A549 (cell line): ENCODE results near the gene RASGEF1C. TPM values are rescaled to one million over a fixed set of nuclear protein-coding genes. Genes with fewer than 3 reads are reported as not detected.

ENCODE experiments used
- ATAC-seq, 2 experiments: fragments of 200-7000 bp in 1 of 2; fragments of >200 bp in 1 of 2; cut with Nextera tagmentation in 1 of 2; cut with Tn5 transposase in 1 of 2; 3 replicates each; pipeline versions ENCODE4 v1.8.0 to v1.9.1; 2018 to 2020; ENCODE audit warnings: mild to moderate bottlenecking in 1 of 2, moderate library complexity in 1 of 2
- CTCF ChIA-PET: fragments of 300-600 bp; sonication (Branson Sonifier 250); formaldehyde crosslinking; extraction: SDS; loops from one replicate; lab custom pipeline; 2021; ENCODE audit warnings: antibody characterized with exemption, inconsistent platforms; lab: Yijun Ruan, JAX
- POLR2A ChIA-PET: fragments of 350-600 bp; formaldehyde crosslinking; extraction: SDS; loops from one replicate; lab custom pipeline; 2021; ENCODE audit warnings: antibody characterized with exemption, inconsistent platforms; lab: Yijun Ruan, JAX
- DNase-seq, 2 experiments: peaks; one replicate each; pipeline versions ENCODE4 v3.0.0 to v3.0.0-alpha.2; 2011 to 2016; ENCODE audit warnings: low read depth in 1 of 2, low spot score in 1 of 2
- FAIRE-seq: peaks from 2 replicates; lab custom pipeline; 2011; peaks lifted over from hg19 to GRCh38; lab: Jason Lieb, UNC
- H3K27ac ChIP-seq, 2 experiments: fragments of >200 bp; sonication (Bioruptor Twin); formaldehyde crosslinking; 3 replicates each; pipeline ENCODE4 v1.5.1; 2016 to 2017
- H3K4me1 ChIP-seq: fragments of >200 bp; sonication (Bioruptor Twin); formaldehyde crosslinking; 3 replicates; pipeline ENCODE4 v1.6.1; 2016
- H3K4me2 ChIP-seq: fragments of >200 bp; sonication (Bioruptor Twin); formaldehyde crosslinking; 3 replicates; pipeline ENCODE4 v1.6.1; 2016
- H3K4me3 ChIP-seq: fragments of >200 bp; sonication (Bioruptor Twin); formaldehyde crosslinking; 3 replicates; pipeline ENCODE4 v1.5.1; 2016
- H3K9me3 ChIP-seq: fragments of >200 bp; sonication (Bioruptor Twin); formaldehyde crosslinking; 3 replicates; pipeline ENCODE4 v1.6.1; 2016
- BHLHE40 ChIP-seq: IDR thresholded peaks from 2 replicates; pipeline ENCODE4 v1.6.1; 2012; ENCODE audit warnings: low read depth, low read length, inconsistent platforms
- CBX2 ChIP-seq: fragments of 200-600 bp; sonication (generic); IDR thresholded peaks from 2 replicates; pipeline ENCODE4 v1.6.1; 2016; ENCODE audit warnings: low read depth, mild to moderate bottlenecking, borderline replicate concordance
- CBX8 ChIP-seq: fragments of 200-600 bp; sonication (generic); IDR thresholded peaks from 2 replicates; pipeline ENCODE4 v1.6.1; 2016
- CHD2 ChIP-seq: fragments of 150-350 bp; IDR thresholded peaks from 2 replicates; pipeline ENCODE4 v1.6.1; 2014; ENCODE audit warnings: low read length; ENCODE audit not compliant: partially characterized antibody
- CHD4 ChIP-seq: fragments of 200-600 bp; sonication (generic); IDR thresholded peaks from 2 replicates; pipeline ENCODE4 v1.6.1; 2016; ENCODE audit warnings: antibody characterized with exemption, mild to moderate bottlenecking, borderline replicate concordance
- EP300 ChIP-seq, 2 experiments: fragments of >200 bp; sonication (Bioruptor Twin); formaldehyde crosslinking; IDR thresholded peaks; 2 replicates in 1 of 2; 3 replicates in 1 of 2; pipeline ENCODE4 v1.6.1; 2016 to 2017
- ESRRA ChIP-seq: fragments of 150-350 bp; IDR thresholded peaks from 2 replicates; pipeline ENCODE4 v1.6.1; 2014; ENCODE audit warnings: mild to moderate bottlenecking, low read length, borderline replicate concordance
- FOSB ChIP-seq: fragments of 250-450 bp; sonication (Bioruptor Pico); IDR thresholded peaks from 2 replicates; pipeline ENCODE4 v1.5.0; 2020; ENCODE audit warnings: mild to moderate bottlenecking, moderate library complexity
- FOSL2 ChIP-seq, 2 experiments: fragments of 450-650 bp in 1 of 2; fragments of >200 bp in 1 of 2; sonication (Bioruptor Twin) in 1 of 2; formaldehyde crosslinking; IDR thresholded peaks; 2 replicates each; pipeline versions ENCODE4 v1.5.0 to v1.6.1; 2016 to 2020; ENCODE audit warnings: mild to moderate bottlenecking in 1 of 2, moderate library complexity in 1 of 2
- FOXS1 ChIP-seq: fragments of 250-450 bp; sonication (Bioruptor Pico); IDR thresholded peaks from 2 replicates; pipeline ENCODE4 v1.5.0; 2020; ENCODE audit warnings: mild to moderate bottlenecking, moderate library complexity
- HOXA7 ChIP-seq: fragments of 250-450 bp; sonication (Bioruptor Pico); IDR thresholded peaks from 2 replicates; pipeline ENCODE4 v1.5.0; 2020; ENCODE audit warnings: mild to moderate bottlenecking, moderate library complexity
- MAFK ChIP-seq: fragments of 450-650 bp; IDR thresholded peaks from 2 replicates; pipeline ENCODE4 v1.6.1; 2014; ENCODE audit not compliant: partially characterized antibody
- NR3C1 ChIP-seq: fragments of >200 bp; sonication (Bioruptor Twin); formaldehyde crosslinking; IDR thresholded peaks from 3 replicates; pipeline ENCODE4 v1.6.1; 2017
- RARB ChIP-seq: fragments of 250-450 bp; sonication (Bioruptor Pico); IDR thresholded peaks from 2 replicates; pipeline ENCODE4 v1.8.0; 2021; ENCODE audit warnings: mild to moderate bottlenecking, moderate library complexity
- SMC3 ChIP-seq: fragments of >200 bp; sonication (Bioruptor Twin); formaldehyde crosslinking; IDR thresholded peaks from 3 replicates; pipeline ENCODE4 v1.6.1; 2018; ENCODE audit warnings: inconsistent platforms
- ZNF302 ChIP-seq: fragments of 250-450 bp; sonication (Bioruptor Pico); IDR thresholded peaks from 2 replicates; pipeline ENCODE4 v1.9.0; 2021; ENCODE audit warnings: inconsistent platforms, mild to moderate bottlenecking, moderate library complexity
- WGBS: methylation state at CpG from one replicate; pipeline ENCODE4 v1.1.6; 2017; ENCODE audit errors: missing lambda C conversion rate; 5-methylcytosine and 5-hydroxymethylcytosine counted together
- polyA plus RNA-seq, 4 experiments: library from polyadenylated mRNA; depleted of rRNA in 3 of 4; stranded (reverse); fragments of >200 nt; fragmentation: RNase III in 1 of 4; extraction: RNeasy Plus Mini Kit Qiagen cat#74134 plus additional on column Dnase treatment in 1 of 4; gene quantifications; 2 replicates in 3 of 4; 3 replicates in 1 of 4; pipeline ENCODE4 v1.2.3, GENCODE V29; 2011 to 2017
- TF ChIP-seq, protein P1 (sequence below): IDR thresholded peaks from 2 replicates; pipeline ENCODE4 v1.6.1; 2012; ENCODE audit warnings: low read depth, borderline replicate concordance
- TF ChIP-seq, protein P2 (sequence below): fragments of >200 bp; sonication (Bioruptor Twin); formaldehyde crosslinking; IDR thresholded peaks from 2 replicates; pipeline ENCODE4 v1.6.1; 2016
- TF ChIP-seq, protein P3 (sequence below): fragments of >200 bp; sonication (Bioruptor Twin); formaldehyde crosslinking; IDR thresholded peaks from 3 replicates; pipeline ENCODE4 v1.6.1; 2016

RASGEF1C gene
- polyA plus RNA-seq, 2 of the 4 experiments (the other 2 are of a cell fraction), result 0.12 TPM; not detected in 1

DNA sequence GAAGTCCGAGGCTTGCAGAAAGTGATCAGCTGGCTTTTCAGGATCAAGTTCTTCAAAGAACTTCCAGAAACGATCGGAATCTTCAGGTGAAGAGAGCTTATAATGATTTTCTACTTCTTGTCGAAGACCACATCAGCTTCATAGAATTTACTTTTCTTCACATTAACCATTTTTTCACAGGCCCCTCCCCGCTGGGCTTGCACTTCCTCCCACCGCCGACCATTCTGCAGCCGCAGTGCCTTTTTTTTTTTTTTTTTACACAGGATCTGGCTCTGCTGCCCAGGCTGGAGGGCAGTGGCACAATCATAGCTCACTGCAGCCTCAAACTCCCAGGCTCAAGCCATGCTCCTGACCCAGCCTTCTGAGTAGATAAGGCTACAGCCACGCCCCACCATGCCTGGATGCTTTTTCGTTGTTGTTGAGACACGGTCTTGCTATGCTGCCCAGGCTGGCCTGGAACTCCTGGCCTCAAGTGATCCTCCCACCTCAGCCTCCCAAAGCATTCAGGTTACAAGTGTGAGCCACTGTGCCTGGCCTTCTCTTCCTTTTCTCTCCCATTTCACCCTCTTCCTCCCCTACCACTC, 122.1 kb downstream of the RASGEF1C start:
- no peak overlapping the region for H3K27ac ChIP-seq
- CTCF ChIA-PET, result interaction anchor here (1.2 kb wide), 1 partner anchor 24 kb away, joined by 3 read pairs; no protein-coding TSS in a partner anchor
- H3K9me3 ChIP-seq, result no peaks in the 10 kb centered on the region
- no peak for DNase-seq
- no peak overlapping the region for H3K4me3 ChIP-seq
- FAIRE-seq, result no peak
- no peak overlapping the region for H3K4me2 ChIP-seq
- WGBS, result 70% methylated on average over 11 of the region's 11 CpGs
- POLR2A ChIA-PET, result no interaction called here
- H3K4me1 ChIP-seq, result peaks cover 4% of the 10 kb centered on the region; the same call in 2 of the 3 replicates
- TF ChIP-seq FOSL2 (IDR thresholded peaks at IDR 0.05), result no peak
- no peak for TF ChIP-seq FOSL2 (CRISPR knock-in tag; IDR thresholded peaks at IDR 0.05)
- no peak for TF ChIP-seq NR3C1
- TF ChIP-seq, protein P1, sequence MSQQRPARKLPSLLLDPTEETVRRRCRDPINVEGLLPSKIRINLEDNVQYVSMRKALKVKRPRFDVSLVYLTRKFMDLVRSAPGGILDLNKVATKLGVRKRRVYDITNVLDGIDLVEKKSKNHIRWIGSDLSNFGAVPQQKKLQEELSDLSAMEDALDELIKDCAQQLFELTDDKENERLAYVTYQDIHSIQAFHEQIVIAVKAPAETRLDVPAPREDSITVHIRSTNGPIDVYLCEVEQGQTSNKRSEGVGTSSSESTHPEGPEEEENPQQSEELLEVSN, result no peak
- TF ChIP-seq, protein P2, sequence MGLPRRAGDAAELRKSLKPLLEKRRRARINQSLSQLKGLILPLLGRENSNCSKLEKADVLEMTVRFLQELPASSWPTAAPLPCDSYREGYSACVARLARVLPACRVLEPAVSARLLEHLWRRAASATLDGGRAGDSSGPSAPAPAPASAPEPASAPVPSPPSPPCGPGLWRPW, result no peak
- no peak for TF ChIP-seq EP300 (IDR thresholded peaks at IDR 0.05)
- no peak for TF ChIP-seq BHLHE40
- no peak for TF ChIP-seq CBX2
- no peak for TF ChIP-seq CHD2
- no peak for TF ChIP-seq SMC3
- no peak for TF ChIP-seq CBX8
- TF ChIP-seq, all 56 proteins: peak for 0
- no peak for ATAC-seq

DNA sequence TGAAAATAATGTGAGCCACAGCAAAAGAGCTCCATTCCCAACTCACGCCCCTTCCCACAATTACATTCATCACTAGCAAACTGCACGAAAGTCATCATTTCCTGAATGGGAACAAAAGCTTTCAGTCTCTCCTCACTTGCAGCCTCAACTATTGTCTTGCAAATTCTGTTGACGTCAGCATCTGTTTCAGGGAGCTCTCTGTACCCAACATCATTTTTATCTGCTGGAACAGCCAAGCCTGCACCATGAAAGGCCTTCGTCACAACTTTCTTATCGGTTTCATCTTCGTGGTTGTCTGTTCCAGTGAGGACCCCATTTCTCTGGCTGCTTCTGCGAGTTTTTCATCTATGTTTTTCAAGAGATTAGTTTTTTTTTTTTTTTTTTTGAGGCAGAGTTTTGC, 123.2 kb downstream of the RASGEF1C start:
- ChIA-PET POLR2A (no interaction called here), CTCF (no interaction called here)
- peak; percentile 68 for TF ChIP-seq MAFK
- no peak for TF ChIP-seq FOSB (CRISPR knock-in tag)
- peak; percentile 87 for FAIRE-seq
- Histone ChIP-seq H3K4me1 (peaks cover under 1% of the 10 kb centered on the region; the same call in 2 of the 3 replicates), H3K9me3 (no peaks in the 10 kb centered on the region), H3K4me3 (no peak overlapping the region), H3K4me2 (no peak overlapping the region), H3K27ac (no peak overlapping the region)
- WGBS, result 75% methylated on average over 7 of the region's 7 CpGs
- DNase-seq, result no peak
- ATAC-seq, result no peak

DNA sequence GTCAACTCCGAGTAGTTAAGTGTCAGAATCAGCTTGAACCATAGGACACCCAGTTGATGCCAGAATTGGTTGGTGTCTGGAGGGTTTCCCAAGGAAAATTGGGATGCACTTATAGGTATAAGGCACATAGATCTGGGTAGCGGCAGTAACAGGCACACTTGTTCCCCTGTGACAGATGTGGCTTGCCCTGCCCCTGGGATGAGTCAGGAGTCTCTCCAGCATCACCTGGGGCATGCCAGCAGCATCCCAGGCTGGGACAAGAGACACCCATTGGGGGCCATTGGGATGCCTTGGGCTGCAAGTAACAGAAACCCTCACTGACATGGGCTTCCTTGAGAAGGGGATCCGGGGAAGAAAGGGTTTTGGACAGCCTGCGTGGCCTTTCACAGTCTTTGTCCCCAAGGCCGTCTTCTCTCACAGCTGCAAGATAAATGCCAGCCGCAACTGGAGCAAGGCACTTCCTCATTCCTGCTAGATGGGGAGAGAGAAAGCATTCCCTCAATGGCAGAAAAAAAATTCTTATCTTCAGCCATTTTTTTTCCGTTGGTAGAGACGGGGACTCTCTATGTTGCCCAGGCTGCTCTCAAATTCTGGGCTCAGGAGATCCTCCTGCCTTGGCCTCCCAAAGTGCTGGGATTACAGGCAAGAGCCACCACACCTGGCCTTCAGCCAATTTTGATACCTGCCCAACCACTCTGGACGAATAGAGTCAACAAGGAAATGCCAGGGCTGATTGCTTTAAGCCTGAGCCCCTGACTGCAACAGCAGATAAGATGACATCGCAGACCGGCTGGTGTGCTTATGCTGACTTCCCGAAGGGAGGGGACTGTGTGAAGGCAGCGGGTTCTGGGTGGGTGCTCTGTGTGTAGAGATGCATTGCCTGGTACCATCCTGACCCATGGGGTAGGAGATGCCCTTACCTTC, 124.1 kb downstream of the RASGEF1C start:
- DNase-seq (peak in 1 of 2 experiments; percentile 19), FAIRE-seq (no peak)
- POLR2A ChIA-PET, result no interaction called here

More for the DNA sequence above, 124.1 kb downstream of the RASGEF1C start:
- Histone ChIP-seq H3K9me3 (no peaks in the 10 kb centered on the region; the same call in 2 of the 3 replicates), H3K27ac (no peak overlapping the region), H3K4me2 (no peak overlapping the region), H3K4me3 (no peak overlapping the region), H3K4me1 (no peaks in the 10 kb centered on the region)
- CTCF ChIA-PET, result no interaction called here
- 56% methylated on average over 13 of the region's 13 CpGs for WGBS
- TF ChIP-seq CBX2 (no peak), CHD4 (no peak), FOXS1 (CRISPR knock-in tag) (no peak), HOXA7 (CRISPR knock-in tag) (no peak), MAFK (no peak), EP300 (IDR thresholded peaks at IDR 0.05) (no peak), ZNF302 (no peak), RARB (CRISPR knock-in tag) (no peak), ESRRA (no peak)
- TF ChIP-seq, protein P3, sequence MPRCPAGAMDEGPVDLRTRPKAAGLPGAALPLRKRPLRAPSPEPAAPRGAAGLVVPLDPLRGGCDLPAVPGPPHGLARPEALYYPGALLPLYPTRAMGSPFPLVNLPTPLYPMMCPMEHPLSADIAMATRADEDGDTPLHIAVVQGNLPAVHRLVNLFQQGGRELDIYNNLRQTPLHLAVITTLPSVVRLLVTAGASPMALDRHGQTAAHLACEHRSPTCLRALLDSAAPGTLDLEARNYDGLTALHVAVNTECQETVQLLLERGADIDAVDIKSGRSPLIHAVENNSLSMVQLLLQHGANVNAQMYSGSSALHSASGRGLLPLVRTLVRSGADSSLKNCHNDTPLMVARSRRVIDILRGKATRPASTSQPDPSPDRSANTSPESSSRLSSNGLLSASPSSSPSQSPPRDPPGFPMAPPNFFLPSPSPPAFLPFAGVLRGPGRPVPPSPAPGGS, result no peak
- ATAC-seq, result no peak; a peak in 1 of 6 replicates
